ENCODE results near the gene GCHFR.

The GCHFR gene

GRCh38 chr15:40754883-40755811 is 8.7 kb upstream of the GCHFR start, which contains the start of gene RMDN3:
Gene RMDN3, minus strand, starts transcription at chr15:40755254. Its CDS starts 471 bp downstream, at chr15:40754783.
- DNase-seq (ENCODE audit: low read depth) = peak; percentile 87

GRCh38 chr15:40755812-40756208 is 8.1 kb upstream of the GCHFR start:
- DNase-seq (ENCODE audit: low read depth) = no peak

GRCh38 chr15:40756938-40757337 is 6.9 kb upstream of the GCHFR start:
- no peak for DNase-seq (ENCODE audit: low read depth)

GRCh38 chr15:40759961-40760360 is 3.9 kb upstream of the GCHFR start:
- DNase-seq (ENCODE audit: low read depth) = no peak

GRCh38 chr15:40762919-40763800 is 708 bp upstream of the GCHFR start:
- no peak for DNase-seq (ENCODE audit: low read depth)

DNA sequence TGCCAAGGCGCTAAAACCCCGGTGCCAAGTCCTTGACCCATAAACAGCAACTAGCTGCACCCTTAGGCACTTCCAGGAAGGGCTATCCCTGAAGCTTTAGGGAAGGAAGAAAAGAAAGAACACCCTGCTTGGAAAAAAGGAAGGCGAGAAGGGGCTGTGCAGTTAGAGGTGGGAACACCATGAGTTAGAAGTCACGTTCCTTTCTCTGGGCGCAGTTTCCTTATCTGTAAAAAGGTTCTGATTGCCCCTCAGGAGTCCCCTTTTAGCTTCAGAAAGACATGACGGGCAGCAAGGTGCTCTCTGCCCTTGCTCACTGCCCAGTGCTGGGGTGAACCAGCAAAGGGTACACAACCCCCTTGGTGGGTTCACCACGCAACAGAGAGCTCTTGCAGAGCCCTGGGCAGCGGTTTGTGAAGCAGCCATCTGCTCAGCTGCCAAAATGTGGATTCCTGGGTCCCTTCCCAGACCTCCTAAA is 798 bp downstream of the GCHFR start:
- DNase-seq (ENCODE audit: low read depth) = no peak

- DNase-seq (ENCODE audit: low read depth) = no peak
Observed at GRCh38 chr15:40766194-40766815, 2.4 kb downstream of the GCHFR start.

DNA sequence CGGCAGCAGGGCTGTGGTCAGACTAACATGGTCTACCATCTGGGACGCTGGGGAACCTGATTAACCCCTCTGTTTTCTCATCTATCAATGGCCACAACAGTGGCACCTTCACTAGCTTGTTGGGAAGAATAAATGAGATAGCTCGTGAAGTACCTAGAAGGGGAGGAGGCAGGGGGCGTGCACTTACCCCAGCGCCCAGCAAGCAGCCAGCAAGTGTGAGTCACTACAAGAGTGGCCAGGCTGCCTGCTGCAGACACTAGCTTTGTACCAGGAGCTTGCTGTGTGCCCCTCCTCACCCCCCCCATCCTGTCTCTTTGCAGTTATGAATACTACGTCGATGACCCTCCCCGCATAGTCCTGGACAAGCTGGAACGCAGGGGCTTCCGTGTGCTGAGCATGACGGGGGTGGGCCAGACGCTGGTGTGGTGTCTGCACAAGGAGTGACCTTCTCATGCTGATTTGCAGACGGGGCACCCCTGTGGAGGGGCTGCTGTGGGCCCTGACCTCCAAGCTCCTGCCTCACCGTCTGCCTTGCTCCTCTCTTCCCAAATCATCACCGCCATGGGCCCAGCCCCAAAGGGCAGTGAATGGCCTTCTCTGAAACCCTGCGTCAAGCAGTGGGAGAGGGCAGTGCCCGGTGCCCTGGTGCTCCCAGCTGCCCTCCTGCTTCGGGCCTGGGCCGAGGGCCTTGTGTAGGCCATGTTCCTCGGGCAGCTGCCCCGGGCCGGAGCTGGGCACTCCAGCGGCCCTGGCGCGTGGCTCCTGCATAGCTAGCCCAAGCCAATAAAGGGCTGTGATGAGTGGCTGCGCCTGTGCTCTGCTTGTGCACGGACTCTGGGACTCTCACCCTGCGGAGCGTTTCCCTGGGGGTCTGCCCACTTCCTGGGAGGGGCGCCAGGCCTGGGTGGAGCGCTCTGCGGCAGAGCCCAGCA is 3.3 kb downstream of the GCHFR start:
- no peak for DNase-seq (ENCODE audit: low read depth)

GRCh38 chr15:40767838-40768500 is 4.1 kb downstream of the GCHFR start:
- DNase-seq (ENCODE audit: low read depth) = no peak

GRCh38 chr15:40768521-40769273 is 4.8 kb downstream of the GCHFR start:
- no peak for DNase-seq (ENCODE audit: low read depth)

GRCh38 chr15:40769274-40770146 is 5.6 kb downstream of the GCHFR start, which contains the start of gene C15orf62:
Gene C15orf62, plus strand, starts transcription at chr15:40769980. Its CDS starts 516 bp downstream, at chr15:40770496.
- peak; percentile 52 for DNase-seq (ENCODE audit: low read depth)

DNA sequence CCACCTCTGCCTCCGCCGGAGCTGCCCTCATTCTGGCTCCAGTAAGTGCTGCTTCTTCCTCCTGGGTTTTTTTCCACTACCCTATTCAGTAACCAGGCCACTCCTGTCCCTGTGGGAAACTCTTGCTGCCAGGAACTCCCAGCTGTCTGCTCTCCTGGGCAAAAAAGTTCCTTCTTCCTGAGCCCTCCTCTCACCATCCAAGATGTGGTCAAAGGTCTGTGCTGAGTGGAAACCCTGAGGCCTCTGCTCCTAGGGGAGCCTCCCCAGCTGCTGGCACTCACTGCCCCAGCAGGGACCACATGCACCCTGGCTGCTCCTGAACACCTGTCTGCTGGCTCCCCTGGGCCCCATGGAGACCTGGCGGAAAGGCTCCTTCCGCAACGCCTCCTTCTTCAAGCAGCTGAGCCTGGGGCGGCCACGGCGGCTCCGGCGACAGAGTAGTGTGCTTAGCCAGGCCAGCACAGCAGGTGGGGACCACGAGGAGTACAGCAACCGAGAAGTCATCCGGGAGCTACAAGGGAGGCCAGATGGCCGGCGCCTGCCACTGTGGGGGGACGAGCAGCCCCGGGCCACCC is 6.4 kb downstream of the GCHFR start:
- DNase-seq (ENCODE audit: low read depth) = no peak

DNA sequence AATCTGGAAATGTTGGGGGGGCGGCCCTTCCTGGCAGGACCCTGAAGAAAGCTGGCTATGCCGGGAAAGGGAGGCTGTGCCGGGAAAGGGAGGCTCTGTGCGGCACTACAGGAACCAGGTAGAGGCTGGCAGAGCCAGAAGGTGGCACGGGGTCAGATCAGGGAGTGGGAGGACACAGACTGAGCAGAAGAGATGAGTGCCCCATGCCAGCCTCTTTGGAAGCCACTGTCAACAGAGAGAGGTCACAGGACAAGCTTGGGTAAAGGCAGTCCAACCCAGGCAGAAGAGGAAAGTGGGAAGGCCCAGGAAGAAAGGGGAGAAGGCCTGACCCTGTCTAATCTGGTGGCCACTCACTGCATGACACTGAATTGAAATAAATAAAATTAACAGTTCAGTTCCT is 7.4 kb downstream of the GCHFR start:
- DNase-seq (ENCODE audit: low read depth) = no peak

DNA sequence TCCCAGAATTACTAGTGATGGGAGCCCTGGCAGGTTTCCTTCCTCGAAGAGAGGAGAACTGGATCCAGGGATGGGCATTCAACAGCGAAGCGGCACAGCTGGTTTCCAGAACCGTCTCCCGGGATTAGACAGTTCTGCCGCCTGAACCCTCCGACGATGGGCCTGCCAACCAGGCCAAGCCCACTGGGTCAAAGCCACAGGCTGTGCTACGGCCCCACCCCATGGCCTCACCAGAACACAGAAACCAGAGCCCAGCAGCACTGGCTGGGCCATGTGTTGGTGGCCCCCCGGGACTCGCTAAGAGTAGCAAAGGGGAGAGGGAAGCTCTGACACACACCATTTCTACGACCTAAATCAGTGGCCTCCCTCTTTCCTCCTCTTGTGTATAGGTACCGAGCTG is 8.1 kb downstream of the GCHFR start:
- DNase-seq (ENCODE audit: low read depth) = no peak

GRCh38 chr15:40773496-40773895 is 9.6 kb downstream of the GCHFR start:
- DNase-seq (ENCODE audit: low read depth) = no peak

DNA sequence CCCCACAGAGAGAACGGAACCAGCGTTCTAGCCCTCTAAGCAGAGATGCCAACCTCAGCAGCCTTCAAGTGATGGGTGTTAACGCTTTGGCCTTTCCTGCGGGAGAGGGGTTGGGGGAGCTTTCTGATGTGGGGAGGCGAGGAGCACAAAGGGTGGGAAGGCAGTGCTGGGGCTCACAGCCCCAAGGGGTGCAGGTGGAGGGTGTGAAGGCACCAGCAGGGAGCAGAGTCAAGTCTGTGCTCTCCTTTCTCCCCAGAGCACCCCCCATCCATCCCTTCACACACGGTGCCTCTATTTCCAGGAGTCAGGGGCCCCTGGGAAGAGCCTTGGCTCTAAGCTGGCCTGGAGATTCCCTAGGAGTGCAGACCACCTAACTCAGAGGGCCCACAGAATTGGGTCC is 10.0 kb downstream of the GCHFR start:
- no peak for DNase-seq (ENCODE audit: low read depth)

- DNase-seq (ENCODE audit: low read depth) = no peak
Observed at GRCh38 chr15:40775007-40775406, 11.1 kb downstream of the GCHFR start.

Measured in activated gamma-delta T cell treated with anti-CD3 and anti-CD28 coated beads, Interleukin-2, amount 50 U/mL, for 16 hours (primary cell).